Trophoblast cell (in vitro differentiated cells and primary cell): ENCODE measurements around the gene CCDC14.
A peak's percentile ranks its signal among the peaks of the same experiment; 100 is the strongest.
"Not testable (repeated sequence)": the region's sequence is repeated elsewhere in the genome, so short reads cannot be mapped to it uniquely, and the experiment has no call there.

Experiments used
- DNase-seq, 2 donors: peaks; one replicate each; pipeline ENCODE4 v3.0.0-alpha.2; 2016
- H2AFZ ChIP-seq: 2 replicates; pipeline ENCODE4 v1.6.1; 2013; ENCODE audit warnings: low read length, moderate library complexity, mild to moderate bottlenecking; ENCODE audit not compliant: insufficient read depth, poor library complexity
- H2AK5ac ChIP-seq: 2 replicates; pipeline ENCODE4 v1.6.1; 2013; ENCODE audit warnings: mild to moderate bottlenecking, low read length
- H2BK120ac ChIP-seq: 2 replicates; pipeline ENCODE4 v1.6.1; 2013; ENCODE audit warnings: low read length, mild to moderate bottlenecking, moderate library complexity; ENCODE audit not compliant: insufficient read depth, poor library complexity
- H2BK12ac ChIP-seq: 2 replicates; pipeline ENCODE4 v1.6.1; 2013; ENCODE audit warnings: mild to moderate bottlenecking, low read length, moderate library complexity
- H2BK5ac ChIP-seq: 2 replicates; pipeline ENCODE4 v1.6.1; 2013; ENCODE audit warnings: low read length, low read depth, moderate library complexity, mild to moderate bottlenecking; ENCODE audit not compliant: poor library complexity
- H3K14ac ChIP-seq: 2 replicates; pipeline ENCODE4 v1.6.1; 2013; ENCODE audit warnings: mild to moderate bottlenecking, low read length
- H3K18ac ChIP-seq: 2 replicates; pipeline ENCODE4 v1.6.1; 2013; ENCODE audit warnings: mild to moderate bottlenecking, low read length
- H3K23ac ChIP-seq: 2 replicates; pipeline ENCODE4 v1.6.1; 2013; ENCODE audit warnings: low read length
- H3K27ac ChIP-seq: 2 replicates; pipeline ENCODE4 v1.5.1; 2013; ENCODE audit warnings: low read depth, mild to moderate bottlenecking, inconsistent platforms, low read length, moderate library complexity
- H3K27me3 ChIP-seq: 2 replicates; pipeline ENCODE4 v1.6.1; 2013; ENCODE audit warnings: inconsistent platforms, mild to moderate bottlenecking, low read length, moderate library complexity; ENCODE audit not compliant: insufficient read depth
- H3K36me3 ChIP-seq, 2 experiments: 1 replicate in 1 of 2; 2 replicates in 1 of 2; pipeline ENCODE4 v1.6.1; 2013; ENCODE audit warnings: low read length in 2 of 2, mild to moderate bottlenecking in 2 of 2, moderate library complexity in 1 of 2; ENCODE audit not compliant: insufficient read depth in 2 of 2, control insufficient read depth in 1 of 2
- H3K4ac ChIP-seq: 2 replicates; pipeline ENCODE4 v1.6.1; 2013; ENCODE audit warnings: low read depth, mild to moderate bottlenecking, low read length, moderate library complexity
- H3K4me1 ChIP-seq, 2 experiments: 1 replicate in 1 of 2; 2 replicates in 1 of 2; pipeline ENCODE4 v1.6.1; 2013; ENCODE audit warnings: low read length in 2 of 2, mild to moderate bottlenecking in 2 of 2, moderate library complexity in 1 of 2; ENCODE audit not compliant: insufficient read depth in 2 of 2, control insufficient read depth in 1 of 2
- H3K4me2 ChIP-seq: 2 replicates; pipeline ENCODE4 v1.6.1; 2013; ENCODE audit warnings: inconsistent platforms, mild to moderate bottlenecking, low read length, moderate library complexity
- H3K4me3 ChIP-seq: 2 replicates; pipeline ENCODE4 v1.5.1; 2013; ENCODE audit warnings: mild to moderate bottlenecking, low read depth, low read length, inconsistent platforms
- H3K79me1 ChIP-seq: one replicate; pipeline ENCODE4 v1.6.1; 2013; ENCODE audit warnings: low read length
- H3K79me2 ChIP-seq: 2 replicates; pipeline ENCODE4 v1.6.1; 2013; ENCODE audit warnings: low read length, mild to moderate bottlenecking; ENCODE audit not compliant: control insufficient read depth, insufficient read depth, poor library complexity
- H3K9ac ChIP-seq: 2 replicates; pipeline ENCODE4 v1.6.1; 2013; ENCODE audit warnings: mild to moderate bottlenecking, low read length
- H3K9me3 ChIP-seq: 2 replicates; pipeline ENCODE4 v1.6.1; 2013; ENCODE audit warnings: low read depth, mild to moderate bottlenecking, control low read depth, inconsistent platforms, low read length; ENCODE audit not compliant: insufficient read depth
- H4K12ac ChIP-seq: 2 replicates; pipeline ENCODE4 v1.6.1; 2013; ENCODE audit warnings: low read depth, mild to moderate bottlenecking, low read length, moderate library complexity
- H4K8ac ChIP-seq: 2 replicates; pipeline ENCODE4 v1.6.1; 2013; ENCODE audit warnings: low read depth, mild to moderate bottlenecking, low read length, moderate library complexity
- H4K91ac ChIP-seq: one replicate; pipeline ENCODE4 v1.6.1; 2013; ENCODE audit warnings: low read depth, mild to moderate bottlenecking, low read length, moderate library complexity
- WGBS: extraction: QIAGEN DNeasy Blood & Tissue Kit; methylation state at CpG from one replicate; pipeline ENCODE4 v1.1.7; 2013; ENCODE audit warnings: missing lambda C conversion rate; ENCODE audit not compliant: insufficient read length, insufficient coverage; ENCODE audit errors: extremely low coverage; 5-methylcytosine and 5-hydroxymethylcytosine counted together

Gene CCDC14

DNA sequence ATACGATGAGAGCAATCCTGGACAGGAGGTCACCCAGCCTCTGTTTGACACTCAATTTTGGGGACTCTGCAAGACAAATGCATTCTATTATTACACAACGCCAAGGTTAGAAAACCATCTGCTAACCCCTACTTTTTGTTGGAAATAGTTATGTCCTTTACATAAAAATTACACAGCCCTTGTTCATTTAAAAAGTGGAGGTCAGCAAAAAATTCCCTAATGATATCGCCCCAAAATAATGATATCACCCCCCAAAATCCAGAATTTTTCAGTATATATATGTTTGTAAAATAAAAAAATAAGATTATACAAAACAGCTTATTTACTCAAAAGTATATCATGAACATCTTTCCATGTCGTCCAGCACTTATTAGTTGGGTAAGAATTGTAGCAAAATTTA, 19.5 kb upstream of the CCDC14 start:
- Histone ChIP-seq H4K12ac (no peak overlapping the region), H3K79me2 (no peaks in the 10 kb centered on the region), H3K4ac (no peak overlapping the region), H4K91ac (no peak overlapping the region), H3K36me3 (no peaks in the 10 kb centered on the region), H2BK120ac (no peak overlapping the region), H3K4me2 (no peak overlapping the region), H2AFZ (no peak overlapping the region), H3K9me3 (no peaks in the 10 kb centered on the region), H3K14ac (no peak overlapping the region), H2BK12ac (no peak overlapping the region), H4K8ac (no peak overlapping the region), H3K27ac (no peak overlapping the region), H2BK5ac (no peak overlapping the region), H3K23ac (no peak overlapping the region), H3K4me3 (no peak overlapping the region), H3K9ac (no peak overlapping the region), H3K18ac (no peak overlapping the region), H3K4me1 (no peaks in the 10 kb centered on the region), H2AK5ac (no peak overlapping the region), H3K27me3 (no peaks in the 10 kb centered on the region), H3K79me1 (no peaks in the 10 kb centered on the region)
- no CpG with 5 or more reads among the region's 4 CpGs for WGBS
- DNase-seq: no peak

DNA sequence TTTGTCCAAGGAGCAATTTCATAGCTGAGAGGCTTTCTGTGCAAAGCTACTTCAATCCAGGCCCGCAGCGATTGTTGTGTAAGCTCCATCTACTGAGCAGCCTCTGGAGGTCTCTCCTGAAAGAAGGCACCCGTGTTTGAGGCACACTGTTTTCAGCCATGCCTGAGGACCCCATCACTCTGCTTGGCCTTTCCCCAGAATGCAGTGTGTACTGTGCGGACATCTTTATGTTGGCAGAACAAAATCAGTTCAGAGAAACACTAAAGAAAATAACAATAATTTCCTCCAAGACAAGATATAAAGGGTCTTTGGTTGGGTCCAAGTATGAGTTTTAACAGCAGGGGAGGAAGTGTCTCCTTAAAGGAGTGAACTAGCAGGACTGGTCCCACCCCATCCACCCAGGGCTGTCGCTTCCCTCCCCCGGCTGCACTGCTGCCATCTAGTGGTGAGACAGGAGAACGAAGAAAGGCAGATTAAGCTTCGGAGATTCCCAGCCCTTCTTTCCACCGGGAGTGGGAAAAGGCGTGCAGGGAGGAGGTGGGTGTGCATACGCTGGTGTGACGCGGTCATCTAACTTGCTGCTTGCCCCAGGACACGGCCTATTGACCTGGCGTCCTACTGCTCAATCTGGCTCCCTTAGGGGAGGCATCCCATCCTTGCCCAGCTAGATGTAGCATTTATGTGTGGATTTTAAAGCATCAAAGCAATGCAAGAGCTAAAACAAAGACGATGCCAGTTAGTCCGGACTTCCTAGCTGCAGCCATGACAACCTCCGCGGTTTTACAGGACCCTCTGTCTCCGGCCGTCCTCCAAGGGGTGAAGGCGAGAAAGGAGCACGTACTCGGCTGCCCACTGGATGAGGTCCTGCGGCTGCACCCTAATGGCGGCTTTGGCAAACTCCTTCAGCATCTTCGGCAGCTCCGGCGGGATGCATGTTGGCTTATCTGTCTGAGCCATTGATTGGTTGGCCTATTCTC, 18.8 kb upstream of the CCDC14 start:
- no CpG with 5 or more reads among the region's 29 CpGs for WGBS

DNA sequence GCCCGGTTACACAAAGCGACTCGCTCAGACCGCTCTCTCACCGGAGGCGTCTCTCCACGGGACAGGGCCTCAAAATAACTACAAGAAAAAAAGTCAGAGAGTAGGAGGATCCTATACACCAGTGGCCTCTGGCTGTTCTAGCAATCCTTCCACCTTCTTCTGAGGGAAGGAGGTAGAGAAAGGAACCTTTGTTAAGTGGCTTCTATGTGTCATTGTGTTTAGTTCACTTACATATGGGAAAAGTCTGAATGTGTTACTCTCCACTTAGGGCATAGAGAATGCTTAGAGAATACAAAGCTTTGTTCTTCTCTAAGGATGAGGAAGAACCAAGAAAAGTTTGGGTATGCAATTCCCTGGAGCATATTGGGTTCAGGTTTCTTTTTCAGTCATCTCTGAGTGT, 15.9 kb upstream of the CCDC14 start:
- H3K4me2 ChIP-seq, DNase-seq, H3K4ac ChIP-seq, H2BK12ac ChIP-seq, H3K23ac ChIP-seq, H3K79me2 ChIP-seq, H3K14ac ChIP-seq, H4K12ac ChIP-seq, H2AK5ac ChIP-seq, H4K8ac ChIP-seq, H4K91ac ChIP-seq, H3K9me3 ChIP-seq, H2BK5ac ChIP-seq, H3K18ac ChIP-seq, H3K4me3 ChIP-seq, H3K27ac ChIP-seq, H3K4me1 ChIP-seq, H3K36me3 ChIP-seq, H3K27me3 ChIP-seq, H3K9ac ChIP-seq, H3K79me1 ChIP-seq, H2AFZ ChIP-seq, H2BK120ac ChIP-seq: not testable (repeated sequence)
- WGBS: no CpG with 5 or more reads among the region's 7 CpGs

More for the DNA sequence above, 18.8 kb upstream of the CCDC14 start:
- not testable (repeated sequence) for H3K4ac ChIP-seq, H2BK5ac ChIP-seq, H3K4me1 ChIP-seq, H3K4me3 ChIP-seq, H3K14ac ChIP-seq, H3K23ac ChIP-seq, H3K27ac ChIP-seq, H4K12ac ChIP-seq, H2AK5ac ChIP-seq, H2BK120ac ChIP-seq, H3K79me1 ChIP-seq, H2BK12ac ChIP-seq, H3K79me2 ChIP-seq, H3K36me3 ChIP-seq, H3K9me3 ChIP-seq, H3K9ac ChIP-seq, H4K8ac ChIP-seq, H3K27me3 ChIP-seq, H2AFZ ChIP-seq, H4K91ac ChIP-seq, H3K18ac ChIP-seq
- peak in 1 of 2 donors; percentile 51 for DNase-seq
- H3K4me2 ChIP-seq: peak overlapping the region; percentile 40

DNA sequence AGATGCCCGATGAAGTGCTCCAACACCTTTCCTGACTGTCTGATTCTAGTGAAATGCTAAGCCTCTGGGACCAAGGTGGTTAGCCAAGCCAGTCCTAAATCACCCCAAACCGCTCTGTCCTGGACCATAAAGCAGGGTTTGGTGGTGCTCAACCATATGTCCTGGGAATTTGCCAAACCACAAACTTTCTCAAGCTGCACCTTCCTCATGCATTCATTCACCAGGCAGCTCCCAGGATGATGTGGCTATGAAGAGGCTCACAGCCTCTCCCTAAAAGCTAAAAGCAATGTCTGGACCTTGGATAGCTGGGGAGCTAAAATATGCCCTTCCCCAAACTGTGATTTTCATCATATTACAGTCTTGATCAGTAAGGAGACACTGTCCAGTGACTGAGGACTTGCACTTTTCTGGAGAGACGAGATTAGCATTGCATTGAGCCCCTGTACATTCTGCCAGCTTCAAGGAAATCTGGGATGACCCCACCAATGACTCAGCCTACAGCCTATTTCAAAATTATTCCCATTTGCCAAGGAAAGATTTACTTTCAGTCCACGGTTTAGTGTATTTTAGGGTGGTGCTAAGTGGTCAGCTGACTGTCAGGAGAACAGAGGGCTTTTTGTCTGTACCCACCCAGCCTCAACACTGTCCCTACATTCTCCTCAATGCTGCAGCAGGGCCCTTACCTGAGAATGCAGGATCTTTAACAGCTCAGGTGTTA, 15.3 kb upstream of the CCDC14 start:
- not testable (repeated sequence) for H2AFZ ChIP-seq, H3K79me1 ChIP-seq, H3K27ac ChIP-seq, H4K91ac ChIP-seq, H2BK12ac ChIP-seq, H3K18ac ChIP-seq, H2BK5ac ChIP-seq, H2AK5ac ChIP-seq, H3K4me2 ChIP-seq, H2BK120ac ChIP-seq, H4K12ac ChIP-seq, H3K36me3 ChIP-seq, H4K8ac ChIP-seq, H3K9ac ChIP-seq, H3K23ac ChIP-seq, H3K4ac ChIP-seq, DNase-seq, H3K4me1 ChIP-seq, H3K14ac ChIP-seq, H3K27me3 ChIP-seq, H3K4me3 ChIP-seq, H3K79me2 ChIP-seq, H3K9me3 ChIP-seq
- WGBS: no CpG with 5 or more reads among the region's 4 CpGs
